Lung (tissue), 12 donors: ENCODE measurements around the gene TENM4. TPM values are rescaled to one million over a fixed set of nuclear protein-coding genes. Genes with fewer than 3 reads are reported as not detected.

Source experiments
- ATAC-seq: fragments of 200-7000 bp; cut with Tn5 transposase; one replicate; pipeline ENCODE4 v1.9.1; 2020; ENCODE audit warnings: moderate number of reproducible peaks; ENCODE audit not compliant: insufficient read depth, low FRiP score
- DNase-seq, 3 donors: peaks; one replicate each; pipeline ENCODE4 v3.0.0-alpha.2; 2013 to 2017
- H3K27ac ChIP-seq, 2 donors: one replicate each; pipeline ENCODE4 v1.5.1; 2013; ENCODE audit warnings: mild to moderate bottlenecking in 2 of 2, moderate library complexity in 2 of 2, control low read depth in 1 of 2, inconsistent platforms in 1 of 2, low read depth in 1 of 2, low read length in 1 of 2
- H3K27me3 ChIP-seq, 3 donors: one replicate each; pipeline ENCODE4 v1.5.1; 2013; ENCODE audit warnings: low read length in 2 of 3; ENCODE audit not compliant: control insufficient read depth in 3 of 3, insufficient read depth in 3 of 3
- H3K36me3 ChIP-seq, 4 donors: one replicate each; pipeline ENCODE4 v1.5.1; 2013; ENCODE audit warnings: low read length in 4 of 4, mild to moderate bottlenecking in 1 of 4, moderate library complexity in 1 of 4; ENCODE audit not compliant: control insufficient read depth in 4 of 4, insufficient read depth in 4 of 4
- H3K4me1 ChIP-seq, 5 donors: one replicate each; pipeline ENCODE4 v1.5.1; 2013; ENCODE audit warnings: low read length in 5 of 5, mild to moderate bottlenecking in 2 of 5, moderate library complexity in 1 of 5; ENCODE audit not compliant: control insufficient read depth in 5 of 5, insufficient read depth in 5 of 5
- H3K4me3 ChIP-seq: one replicate; pipeline ENCODE4 v1.5.1; 2013; ENCODE audit warnings: mild to moderate bottlenecking, control low read depth, moderate library complexity
- H3K9ac ChIP-seq, 2 donors: one replicate each; pipeline ENCODE4 v1.5.1; 2013; ENCODE audit warnings: low read length in 2 of 2, control low read depth in 1 of 2; ENCODE audit not compliant: insufficient read depth in 1 of 2
- H3K9me3 ChIP-seq, 4 donors: one replicate each; pipeline ENCODE4 v1.5.1; 2013; ENCODE audit warnings: low read length in 3 of 4, mild to moderate bottlenecking in 1 of 4, moderate library complexity in 1 of 4; ENCODE audit not compliant: control insufficient read depth in 4 of 4, insufficient read depth in 3 of 4
- WGBS, 2 donors: extraction: QIAGEN DNeasy Blood & Tissue Kit; methylation state at CpG; one replicate each; pipeline ENCODE4 v1.1.7; 2013; 5-methylcytosine and 5-hydroxymethylcytosine counted together
- polyA plus RNA-seq, 2 donors: library from polyadenylated mRNA; stranded (reverse); fragments of 200-250 nt; gene quantifications; one replicate each; pipeline ENCODE4 v1.2.1, GENCODE V29; 2013
- total RNA-seq, 2 donors: library from RNA; depleted of rRNA in 1 of 2; stranded (reverse); fragments of >200 nt in 1 of 2; gene quantifications; one replicate each; pipeline ENCODE4 v1.2.1, GENCODE V29; 2014 to 2021
- TF ChIP-seq, protein P1 (sequence below): IDR thresholded peaks from 2 replicates; pipeline ENCODE4 v1.5.1; 2012; ENCODE audit warnings: mild to moderate bottlenecking; ENCODE audit errors: control extremely low read depth, extremely low read depth
- donor health status: control.
- donor health status: control.
- donor health status: Bipolar disorder and iron deficiency.
- donor health status: healthy.
- donor health status: DM: yes; HTN: yes; CAD: no.

Gene TENM4
- total and polyA plus RNA-seq, 4 donors: 0.28 to 16.4 (median 3.2) TPM

DNA sequence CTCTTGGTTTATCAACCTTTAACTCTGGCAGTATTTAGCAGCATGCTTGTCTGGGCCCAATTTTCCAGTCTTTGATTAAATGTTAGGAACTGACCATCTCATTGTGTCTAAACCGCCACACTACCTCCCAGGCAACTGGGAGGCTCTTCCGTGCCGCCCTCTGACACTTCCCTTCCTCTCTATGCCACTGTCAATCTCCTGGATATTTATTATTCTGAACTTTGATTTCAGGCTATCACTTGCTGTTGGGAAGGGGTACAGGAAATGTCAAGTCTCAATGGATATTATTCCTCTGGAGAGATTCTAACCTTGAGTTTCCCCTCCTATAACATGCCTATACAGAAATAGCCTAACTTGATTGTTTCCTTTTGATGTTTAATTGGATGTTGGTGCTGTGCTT is 643.3 kb downstream of the TENM4 start:
- ATAC-seq (no peak), DNase-seq (no peak)
- Histone ChIP-seq H3K4me1 (peaks cover 9 to 58% (median 23%) of the 10 kb centered on the region in 5 donors), H3K9me3 (no peaks in the 10 kb centered on the region), H3K27ac (no peak overlapping the region), H3K4me3 (no peak overlapping the region), H3K9ac (no peak overlapping the region), H3K27me3 (no peaks in the 10 kb centered on the region), H3K36me3 (peaks cover 0 to 3% (median 0%) of the 10 kb centered on the region in 4 donors)
- TF ChIP-seq, protein P1, sequence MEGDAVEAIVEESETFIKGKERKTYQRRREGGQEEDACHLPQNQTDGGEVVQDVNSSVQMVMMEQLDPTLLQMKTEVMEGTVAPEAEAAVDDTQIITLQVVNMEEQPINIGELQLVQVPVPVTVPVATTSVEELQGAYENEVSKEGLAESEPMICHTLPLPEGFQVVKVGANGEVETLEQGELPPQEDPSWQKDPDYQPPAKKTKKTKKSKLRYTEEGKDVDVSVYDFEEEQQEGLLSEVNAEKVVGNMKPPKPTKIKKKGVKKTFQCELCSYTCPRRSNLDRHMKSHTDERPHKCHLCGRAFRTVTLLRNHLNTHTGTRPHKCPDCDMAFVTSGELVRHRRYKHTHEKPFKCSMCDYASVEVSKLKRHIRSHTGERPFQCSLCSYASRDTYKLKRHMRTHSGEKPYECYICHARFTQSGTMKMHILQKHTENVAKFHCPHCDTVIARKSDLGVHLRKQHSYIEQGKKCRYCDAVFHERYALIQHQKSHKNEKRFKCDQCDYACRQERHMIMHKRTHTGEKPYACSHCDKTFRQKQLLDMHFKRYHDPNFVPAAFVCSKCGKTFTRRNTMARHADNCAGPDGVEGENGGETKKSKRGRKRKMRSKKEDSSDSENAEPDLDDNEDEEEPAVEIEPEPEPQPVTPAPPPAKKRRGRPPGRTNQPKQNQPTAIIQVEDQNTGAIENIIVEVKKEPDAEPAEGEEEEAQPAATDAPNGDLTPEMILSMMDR: no peak
- WGBS, 2 donors: 80 to 90% methylated on average over 3 of the region's 3 CpGs

DNA sequence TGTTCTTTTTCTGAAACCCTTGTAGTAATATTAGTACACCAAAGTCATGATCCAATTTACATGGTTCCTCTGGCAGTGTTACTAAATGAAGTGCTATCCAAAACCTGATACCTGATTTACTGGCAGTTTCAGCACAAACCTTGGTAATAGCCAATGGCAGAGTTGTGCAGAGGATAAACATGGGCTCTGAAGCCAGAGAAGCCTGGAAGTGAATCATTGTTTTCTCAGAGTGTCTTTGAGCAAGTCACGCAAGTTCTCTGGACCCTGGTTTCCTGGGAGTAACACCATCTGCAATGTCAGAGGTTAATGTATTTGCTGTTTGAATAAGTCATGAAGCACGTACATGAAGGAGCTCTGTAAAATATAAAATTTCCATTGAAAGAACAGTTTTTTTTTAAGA is 643.9 kb downstream of the TENM4 start:
- peaks cover 0 to 3% (median 0%) of the 10 kb centered on the region in 4 donors for H3K36me3 ChIP-seq
- TF ChIP-seq, protein P1: no peak
- no peak overlapping the region for H3K9ac ChIP-seq
- no peaks in the 10 kb centered on the region for H3K9me3 ChIP-seq
- WGBS, 2 donors: 56 to 82% methylated on average over 2 of the region's 2 CpGs
- peak in 1 of 3 donors; percentile 43 for DNase-seq
- H3K4me3 ChIP-seq: no peak overlapping the region
- ATAC-seq: no peak
- H3K27me3 ChIP-seq: no peaks in the 10 kb centered on the region
- H3K4me1 ChIP-seq: peaks cover 5 to 52% (median 17%) of the 10 kb centered on the region in 5 donors
- H3K27ac ChIP-seq: no peak overlapping the region

DNA sequence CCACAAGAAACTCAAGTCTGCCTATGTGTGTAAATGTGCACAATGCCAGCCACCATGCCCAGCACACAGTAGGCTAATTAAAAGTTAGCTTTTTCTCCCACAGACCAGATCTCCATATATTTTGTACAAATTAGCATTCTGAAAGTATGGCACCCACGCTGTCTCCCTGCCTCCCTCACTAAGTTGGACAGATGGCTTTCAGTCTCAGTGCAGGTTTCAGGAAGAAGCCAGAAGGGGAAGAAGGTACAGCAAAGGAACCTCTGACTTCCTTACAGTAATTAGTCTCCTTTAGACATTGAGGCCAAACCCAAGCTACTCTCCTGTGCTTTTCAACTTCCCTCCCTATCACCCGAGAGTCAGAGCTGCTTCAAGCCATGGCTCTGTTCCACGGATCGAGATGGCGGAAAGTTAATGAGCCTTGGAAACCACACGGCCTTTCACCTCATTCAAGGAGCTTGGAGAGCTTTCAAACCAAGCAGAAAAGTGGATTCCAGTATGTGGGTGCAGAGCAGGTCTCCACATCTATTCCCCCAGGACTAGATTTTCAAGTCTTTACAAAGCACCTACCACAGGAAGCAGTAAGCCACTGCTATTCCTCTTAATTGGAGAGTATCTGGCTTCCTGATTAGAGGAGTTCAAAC is 645.1 kb downstream of the TENM4 start:
- peak in 1 of 3 donors; percentile 62 for DNase-seq
- H3K4me1 ChIP-seq: peaks cover 0 to 40% (median 9%) of the 10 kb centered on the region in 5 donors

More for the DNA sequence above, 645.1 kb downstream of the TENM4 start:
- TF ChIP-seq, protein P1: no peak
- ATAC-seq: no peak
- WGBS, 2 donors: 54 to 64% methylated on average over 6 of the region's 6 CpGs
- no peak overlapping the region for H3K4me3 ChIP-seq
- H3K9ac ChIP-seq: no peak overlapping the region
- peak overlapping the region in 1 of 2 donors; percentile 59 for H3K27ac ChIP-seq
- H3K9me3 ChIP-seq: no peaks in the 10 kb centered on the region
- peaks cover 0 to 3% (median 0%) of the 10 kb centered on the region in 4 donors for H3K36me3 ChIP-seq
- H3K27me3 ChIP-seq: no peaks in the 10 kb centered on the region
